ENCODE results near the gene RIMS3.
"Not testable (repeated sequence)": the region's sequence is repeated elsewhere in the genome, so short reads cannot be mapped to it uniquely, and the experiment has no call there.

RIMS3 gene

DNA sequence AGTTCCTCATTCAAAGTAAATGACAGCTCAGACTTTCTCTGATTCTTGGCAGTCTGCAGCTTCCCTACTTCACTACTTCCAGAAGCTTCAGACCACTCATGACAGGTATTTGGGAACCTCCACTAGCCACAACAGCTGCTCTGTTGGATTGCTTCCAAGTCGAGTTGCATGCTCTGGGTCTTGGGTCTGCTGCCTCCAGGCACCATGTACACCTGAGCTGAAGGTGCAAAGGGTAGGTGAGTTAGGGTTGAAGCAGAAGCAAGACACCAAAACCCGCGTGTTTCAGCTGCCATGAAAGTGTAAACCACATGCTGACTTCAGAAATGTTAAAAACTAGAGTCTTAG, 71.3 kb downstream of the RIMS3 start:
- no peak for DNase-seq

DNA sequence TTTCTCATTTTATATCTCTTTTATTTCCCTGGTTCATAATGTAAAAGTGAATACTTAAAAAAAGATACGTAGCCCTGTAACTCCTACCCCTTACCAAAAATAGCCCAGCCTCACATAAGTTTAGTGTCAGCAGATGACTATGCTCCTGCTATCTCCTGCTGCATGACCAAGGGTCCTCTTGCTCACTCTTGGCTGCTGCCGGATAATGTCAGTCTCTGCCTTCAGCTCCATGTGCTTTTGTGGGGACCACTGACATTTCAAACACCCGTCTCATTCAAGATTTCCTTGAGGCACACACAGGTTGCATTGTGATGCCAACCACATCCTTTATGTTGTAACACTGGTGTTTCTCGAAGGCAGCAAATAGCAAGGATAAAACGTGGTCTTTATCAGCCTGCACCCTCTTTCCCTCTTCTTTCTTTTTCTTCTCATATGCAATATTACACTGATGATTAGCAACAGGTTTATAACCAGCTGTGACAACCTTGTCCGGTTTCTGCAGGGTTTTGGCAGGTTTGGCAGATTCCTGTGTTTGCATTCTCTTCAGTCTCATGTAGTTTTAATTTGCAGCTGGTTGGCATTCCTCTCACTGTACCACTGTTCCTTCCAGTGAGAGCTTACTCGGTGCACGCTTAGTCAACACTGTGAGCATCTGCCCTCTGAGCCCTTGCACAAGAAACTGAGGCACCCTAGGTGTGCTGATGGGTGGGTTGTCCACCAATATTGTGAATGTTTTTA, 71.9 kb downstream of the RIMS3 start:
- no peak for DNase-seq

DNA sequence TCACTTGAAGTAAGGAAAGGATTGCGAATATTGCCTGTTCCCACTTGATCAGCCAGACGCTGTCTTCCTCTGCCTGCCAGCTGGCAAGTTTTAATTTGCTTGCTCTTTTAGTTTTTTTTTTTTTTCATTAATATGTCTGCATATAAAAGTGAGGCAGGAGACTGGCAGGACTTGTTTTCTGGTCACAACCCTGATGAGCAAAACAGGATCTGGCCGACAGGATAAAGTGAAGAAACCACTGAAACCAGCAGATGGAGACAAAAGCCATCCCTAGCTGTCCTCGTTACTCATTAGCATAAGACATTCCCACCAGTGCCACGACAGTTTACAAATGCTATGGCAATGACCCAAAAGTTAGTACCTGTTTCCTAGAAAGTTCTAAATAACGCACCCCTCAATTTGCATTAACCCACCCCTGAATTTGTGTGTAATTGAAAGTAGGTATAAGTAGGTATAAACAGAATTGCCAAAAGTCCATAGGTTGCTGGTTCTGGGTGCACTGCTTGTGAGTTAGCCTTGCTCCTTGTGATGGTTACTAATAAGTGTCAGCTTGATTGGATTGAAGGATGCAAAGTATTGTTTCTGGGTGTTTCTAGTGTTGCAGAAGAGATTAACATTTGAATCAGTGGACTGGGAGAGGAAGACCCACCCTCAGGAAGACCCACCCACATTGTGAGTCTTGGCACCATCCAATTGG, 73.2 kb downstream of the RIMS3 start:
- peak in 16 of 51 donors; percentile 1 to 26 (median 12) for DNase-seq

DNA sequence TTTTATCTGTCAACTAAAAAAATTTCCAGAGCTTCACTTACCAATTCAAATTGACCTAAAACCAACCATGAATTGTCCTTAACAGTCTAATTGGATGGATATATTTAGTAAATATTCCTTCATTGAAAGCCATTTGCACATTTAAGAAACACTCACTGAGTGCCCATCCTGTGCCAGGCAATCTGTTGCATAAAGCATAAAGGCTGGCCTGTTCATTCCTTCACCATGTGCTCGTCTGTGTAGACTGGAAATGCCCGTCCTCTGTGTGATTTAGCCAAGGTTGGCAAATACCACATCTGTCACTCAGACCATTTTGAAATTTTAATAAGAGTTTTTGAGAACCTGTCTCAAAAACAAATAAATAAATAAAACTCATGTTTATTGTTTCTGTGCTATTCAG, 76.9 kb downstream of the RIMS3 start:
- DNase-seq = peak in 3 of 51 donors; percentile 1 to 2 (median 2)

DNA sequence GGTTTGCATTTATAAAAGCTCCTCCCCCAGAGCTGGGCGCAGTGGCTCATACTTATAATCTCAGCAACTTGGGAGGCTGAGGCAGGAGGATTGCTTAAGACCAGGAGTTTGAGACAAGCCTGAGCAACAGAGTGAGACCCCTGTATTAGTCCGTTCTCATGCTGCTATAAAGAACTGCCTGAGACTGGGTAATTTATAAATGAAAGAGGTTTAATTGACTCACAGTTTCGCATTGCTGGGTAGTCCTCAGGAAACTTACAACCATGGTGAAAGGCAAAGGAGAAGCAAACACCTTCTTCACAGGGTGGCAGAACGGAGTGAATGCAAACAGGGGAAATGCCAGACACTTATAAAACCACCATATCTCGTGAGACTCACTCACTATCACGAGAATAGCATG, 81.5 kb downstream of the RIMS3 start:
- DNase-seq = no peak

DNA sequence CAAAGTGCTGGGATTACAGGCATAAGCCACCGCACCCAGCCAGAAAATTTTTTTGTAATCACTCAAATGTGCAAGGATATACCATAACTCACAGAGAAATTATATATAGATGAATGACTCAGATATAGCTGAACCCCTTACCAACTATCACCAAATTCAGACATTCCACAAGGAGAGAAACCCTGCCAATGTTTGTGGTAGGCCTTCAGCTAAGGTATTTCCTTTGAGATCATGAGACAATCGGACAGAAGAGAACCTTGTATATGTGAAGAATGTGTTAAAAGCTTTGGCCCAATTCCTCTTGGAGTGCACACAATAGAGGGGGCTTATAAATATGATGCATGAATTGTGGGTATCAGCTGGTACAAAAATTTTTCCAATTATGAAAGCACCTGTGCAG, 83.4 kb downstream of the RIMS3 start:
- no peak for DNase-seq

DNA sequence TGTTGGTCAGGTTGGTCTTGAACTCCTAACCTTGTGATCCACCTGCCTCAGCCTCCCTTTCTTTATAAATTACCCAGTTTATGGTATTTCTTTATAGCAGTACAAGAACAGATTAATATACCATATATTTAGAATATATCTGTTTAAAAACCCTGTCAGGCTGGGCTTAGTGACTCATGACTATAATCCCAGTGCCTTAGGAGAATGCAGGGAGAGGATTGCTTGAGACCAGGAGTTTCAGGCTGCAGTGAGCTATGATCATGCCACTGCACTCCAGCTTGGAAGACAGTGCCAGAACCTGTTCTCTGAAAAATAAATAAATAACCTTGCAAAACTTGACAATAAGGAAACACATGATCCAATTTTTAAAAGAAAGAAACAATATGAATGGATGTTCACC, 90.1 kb downstream of the RIMS3 start:
- no peak for DNase-seq

DNA sequence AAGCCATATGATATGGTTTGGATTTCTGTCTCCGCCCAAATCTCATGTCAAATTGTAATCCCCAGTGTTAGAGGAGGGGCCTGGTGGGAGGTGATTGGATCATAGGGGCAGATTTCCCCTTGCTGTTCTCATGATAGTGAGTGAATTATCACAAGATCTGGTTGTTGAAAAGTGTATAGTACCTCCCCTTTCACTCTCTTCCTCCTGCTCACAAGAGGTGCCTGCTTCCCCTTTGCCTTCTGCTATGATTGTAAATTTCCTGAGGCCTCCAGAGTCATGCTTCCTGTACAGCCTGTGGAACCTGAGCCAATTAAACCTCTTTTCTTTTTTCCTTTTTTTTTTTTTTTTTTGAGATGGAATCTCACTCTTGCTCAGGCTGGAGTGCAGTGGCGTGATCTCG, 90.7 kb downstream of the RIMS3 start:
- DNase-seq = not testable (repeated sequence)

All from hypothalamus (tissue), 51 donors.